HG03064 (cell line): ENCODE data around the gene NDUFB3.
"Not testable (repeated sequence)": the region's sequence is repeated elsewhere in the genome, so short reads cannot be mapped to it uniquely, and the experiment has no call there.

ENCODE experiments used
- ATAC-seq: cut with Tn5 transposase; IDR thresholded peaks from one replicate; pipeline ENCODE4 v1.9.1; 2021; ENCODE audit warnings: low read depth; ENCODE audit not compliant: unreplicated experiment

Gene NDUFB3

GRCh38 chr2:201071479-201072200 is at the start of gene NDUFB3, which contains the start of gene HYCC2:
Gene NDUFB3 (plus strand): TSS chr2:201072001. CDS start chr2:201078883, 6,882 bp downstream.
Gene HYCC2 (minus strand): TSS chr2:201071671. CDS start chr2:201024009, 47,662 bp downstream.
- peak; percentile 98 for ATAC-seq

GRCh38 chr2:201024518-201024917 is 47.3 kb upstream of the NDUFB3 start:
- no peak for ATAC-seq

GRCh38 chr2:201034355-201034754 is 37.4 kb upstream of the NDUFB3 start:
- not testable (repeated sequence) for ATAC-seq

DNA sequence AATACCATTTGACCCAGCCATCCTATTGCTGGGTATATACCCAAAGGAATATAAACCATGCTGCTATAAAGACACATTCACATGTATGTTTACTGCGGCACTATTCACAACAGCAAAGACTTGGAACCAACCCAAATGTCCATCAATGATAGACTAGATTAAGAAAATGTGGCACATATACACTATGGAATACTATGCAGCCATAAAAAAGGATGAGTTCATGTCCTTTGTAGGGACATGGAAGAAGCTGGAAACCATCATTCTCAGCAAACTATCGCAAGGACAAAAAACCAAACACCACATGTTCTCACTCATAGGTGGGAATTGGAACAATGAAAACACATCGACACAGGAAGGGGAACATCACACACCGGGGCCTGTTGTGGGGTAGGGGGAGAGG is 33.4 kb upstream of the NDUFB3 start:
- ATAC-seq, result not testable (repeated sequence)

DNA sequence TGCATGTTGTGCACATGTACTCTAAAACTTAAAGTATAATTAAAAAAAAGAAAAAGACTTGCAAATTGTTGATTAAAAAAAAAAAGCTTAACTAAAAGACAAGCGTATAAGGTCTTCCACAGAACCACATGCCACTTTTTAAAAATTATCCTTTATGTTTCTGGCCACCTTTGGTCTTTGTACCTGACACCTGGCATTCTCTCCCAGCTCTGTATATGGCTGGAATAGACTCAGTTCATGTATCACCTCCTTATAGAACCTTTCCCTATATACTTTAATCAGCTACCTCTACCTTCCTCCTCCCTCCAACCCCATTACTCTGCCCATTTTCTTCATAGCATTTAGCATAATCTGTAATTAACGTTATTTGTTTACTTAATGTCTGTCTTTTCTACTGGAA is 32.9 kb upstream of the NDUFB3 start:
- no peak for ATAC-seq

DNA sequence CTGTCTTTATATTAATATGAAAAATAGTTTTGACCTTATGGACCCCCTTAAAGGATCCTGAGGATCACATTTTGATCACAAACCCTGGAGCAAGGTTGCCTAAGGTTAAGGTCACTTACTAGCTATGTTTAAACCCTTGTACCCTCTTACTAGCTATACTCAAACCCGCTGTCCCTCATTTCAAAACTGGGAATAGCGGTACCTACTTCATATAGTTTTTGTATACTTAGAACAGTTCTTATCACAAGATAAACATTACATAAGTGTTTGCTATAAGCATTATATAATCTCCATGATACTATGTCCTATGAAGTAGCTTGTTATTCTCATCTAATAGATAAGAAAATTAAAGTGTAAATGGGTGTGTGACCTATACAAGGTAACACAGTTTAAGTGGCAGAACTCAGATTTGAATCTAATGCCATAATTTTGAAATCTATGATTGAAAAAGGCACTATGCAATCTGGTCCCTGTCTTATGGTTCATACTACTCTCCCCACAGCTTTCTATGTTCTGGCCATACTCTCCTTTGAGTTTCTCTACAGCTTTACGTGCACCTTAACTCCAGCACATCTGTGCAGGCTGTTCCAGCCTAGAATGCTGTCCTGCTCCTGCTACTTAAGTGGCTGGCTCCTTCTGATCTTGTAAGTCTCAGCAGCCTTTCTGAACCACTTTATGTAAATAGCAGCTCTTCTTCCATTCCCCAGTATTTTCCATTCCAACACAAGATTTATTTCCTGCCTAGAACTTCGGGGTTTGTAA is 30.8 kb upstream of the NDUFB3 start:
- no peak for ATAC-seq

- ATAC-seq, result not testable (repeated sequence)
Observed at GRCh38 chr2:201042451-201042850, 29.4 kb upstream of the NDUFB3 start.

DNA sequence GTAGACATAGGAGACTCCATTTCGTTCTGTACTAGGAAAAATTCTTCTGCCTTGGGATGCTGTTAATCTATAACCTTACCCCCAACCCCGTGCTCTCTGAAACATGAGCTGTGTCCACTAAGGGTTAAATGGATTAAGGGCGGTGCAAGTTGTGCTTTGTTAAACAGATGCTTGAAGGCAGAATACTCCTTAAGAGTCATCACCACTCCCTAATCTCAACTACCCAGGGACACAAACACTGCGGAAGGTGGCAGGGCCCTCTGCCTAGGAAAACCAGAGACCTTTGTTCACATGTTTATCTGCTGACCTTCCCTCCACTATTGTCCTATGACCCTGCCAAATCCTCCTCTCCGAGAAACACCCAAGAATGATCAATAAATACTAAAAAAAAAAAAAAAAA is 28.8 kb upstream of the NDUFB3 start:
- not testable (repeated sequence) for ATAC-seq

DNA sequence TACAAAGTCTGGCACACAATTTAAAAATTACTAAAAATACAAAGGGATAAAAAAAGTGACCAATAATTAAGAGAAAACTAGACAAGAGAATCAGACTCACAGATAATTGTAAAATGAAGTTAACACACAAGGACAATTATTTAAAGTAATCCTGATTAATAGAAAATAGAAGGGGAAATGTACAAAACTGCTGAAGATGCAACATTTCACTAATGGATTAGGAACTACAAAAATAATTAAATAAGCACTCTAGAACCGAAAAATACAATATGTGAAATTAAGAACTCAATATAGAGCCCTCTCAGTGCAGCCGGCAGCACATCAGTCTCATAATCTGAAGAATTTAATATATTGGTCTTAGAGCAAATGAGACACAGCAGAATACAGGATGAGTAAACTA is 24.9 kb upstream of the NDUFB3 start:
- no peak for ATAC-seq

DNA sequence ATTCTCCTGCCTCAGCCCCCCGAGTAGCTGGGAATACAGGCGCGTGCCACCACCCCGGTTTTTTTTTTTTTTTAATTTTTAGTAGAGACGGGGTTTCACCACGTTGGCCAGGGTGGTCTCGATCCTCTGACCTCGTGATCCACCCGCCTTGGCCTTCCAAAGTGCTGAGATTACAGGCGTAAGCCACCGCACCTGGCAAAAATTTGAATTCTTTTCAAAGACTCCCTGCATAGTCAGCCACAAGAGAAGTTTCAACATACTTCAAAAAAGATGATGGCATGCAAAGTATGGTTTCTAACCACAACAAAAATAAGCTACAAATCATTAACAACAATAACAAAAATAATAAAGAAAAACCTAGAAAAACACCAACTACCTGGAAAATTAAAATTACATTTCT is 22.3 kb upstream of the NDUFB3 start:
- no peak for ATAC-seq

DNA sequence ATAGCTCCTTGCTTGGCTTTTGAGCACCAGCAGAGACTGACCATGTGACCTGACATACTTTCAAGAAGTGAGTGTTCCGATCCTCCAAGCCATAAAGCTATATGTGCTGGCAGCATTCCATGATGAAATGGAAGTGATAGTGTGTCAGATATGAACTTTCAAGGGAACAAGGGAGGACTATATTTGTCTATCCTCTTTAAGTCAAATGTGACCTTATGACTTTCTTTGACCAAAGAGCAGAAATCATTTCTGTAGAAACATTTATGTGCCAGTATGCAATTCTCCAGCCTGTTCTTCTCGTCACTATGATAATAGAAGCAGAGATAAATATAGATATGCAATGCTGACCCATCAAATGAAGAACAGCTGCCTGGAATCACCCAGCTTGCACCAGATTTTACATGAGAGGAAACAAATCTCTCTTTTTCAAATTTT is 14.7 kb upstream of the NDUFB3 start:
- ATAC-seq, result no peak

DNA sequence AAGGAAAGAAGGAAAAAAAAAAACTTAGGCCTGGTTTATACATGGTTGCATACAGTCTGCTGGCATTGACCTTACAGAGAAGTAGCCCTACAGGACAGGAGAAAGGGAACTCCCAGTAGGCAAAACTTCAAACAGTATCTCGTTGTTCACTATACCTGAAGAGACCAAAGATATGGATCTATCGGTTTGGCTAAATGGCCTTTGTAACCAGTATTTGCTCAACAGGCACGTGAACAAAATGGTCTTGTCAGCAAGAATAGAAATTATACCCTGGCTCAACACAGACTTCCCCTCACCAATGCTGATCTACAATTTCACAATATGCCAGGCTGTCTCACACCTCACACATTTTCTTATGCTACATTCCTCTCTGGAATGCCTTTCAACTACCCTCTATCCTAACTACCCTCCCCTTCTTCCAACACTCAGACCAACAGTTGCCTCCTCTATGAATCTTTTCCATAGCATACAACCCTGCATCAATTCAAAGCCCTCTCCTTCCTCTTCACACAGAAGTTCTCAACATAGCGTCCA is 14.0 kb upstream of the NDUFB3 start:
- ATAC-seq, result no peak

DNA sequence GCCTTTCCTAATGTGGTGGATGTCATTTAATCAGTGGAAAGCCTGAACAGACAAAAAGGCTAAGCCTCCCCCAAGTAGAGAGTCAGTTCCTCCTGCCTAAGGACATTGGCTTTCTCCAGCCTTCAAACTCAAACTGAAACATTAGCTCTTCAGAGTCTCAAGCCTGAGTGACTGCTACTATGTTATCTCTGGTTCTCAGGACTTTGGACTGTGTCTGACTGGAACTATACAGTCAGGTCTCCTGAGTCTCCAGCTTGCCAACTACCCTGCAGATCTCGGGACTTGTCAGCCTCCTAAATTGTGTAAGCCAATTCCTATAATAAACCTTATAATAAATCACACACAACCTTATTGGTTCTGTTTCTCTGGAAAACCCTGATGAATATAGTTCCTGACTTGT is 12.9 kb upstream of the NDUFB3 start:
- no peak for ATAC-seq

- ATAC-seq, result no peak
Observed at GRCh38 chr2:201059961-201060755, 11.6 kb upstream of the NDUFB3 start.

GRCh38 chr2:201063516-201063915 is 8.3 kb upstream of the NDUFB3 start:
- ATAC-seq, result not testable (repeated sequence)

DNA sequence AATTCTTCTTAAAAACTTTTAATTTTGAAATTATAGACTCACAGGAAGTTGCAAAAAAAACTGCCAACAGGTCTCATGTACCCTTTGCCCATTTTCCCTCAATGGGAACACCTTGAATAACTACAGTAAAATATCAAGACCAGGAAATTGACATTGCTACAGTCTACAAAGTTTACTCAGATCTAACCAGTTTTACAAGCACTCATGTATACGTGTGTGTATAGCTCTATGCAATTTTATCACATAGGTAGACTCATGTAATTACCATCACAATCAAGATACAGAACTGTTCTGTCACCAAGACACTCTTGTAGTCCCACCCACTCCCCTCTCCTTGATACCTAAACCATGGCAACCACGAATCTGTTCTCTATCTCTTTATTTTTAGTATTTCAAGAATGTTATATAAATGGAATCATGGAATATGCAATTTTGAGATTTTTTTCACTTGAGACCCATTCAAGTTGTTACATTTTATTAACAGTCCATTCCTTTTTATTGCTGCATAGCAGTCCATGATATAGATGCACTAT is 6.9 kb upstream of the NDUFB3 start:
- no peak for ATAC-seq

- ATAC-seq, result peak; percentile 16
Observed at GRCh38 chr2:201070948-201071478, 788 bp upstream of the NDUFB3 start.

- ATAC-seq, result no peak
Observed at GRCh38 chr2:201072201-201072530, 365 bp downstream of the NDUFB3 start.

GRCh38 chr2:201073071-201073470 is 1.3 kb downstream of the NDUFB3 start:
- no peak for ATAC-seq

GRCh38 chr2:201074996-201075395 is 3.2 kb downstream of the NDUFB3 start:
- ATAC-seq, result no peak
